ENCODE data around the gene MESD. TPM values are rescaled to one million over a fixed set of nuclear protein-coding genes. Genes with fewer than 3 reads are reported as not detected.

The MESD gene
- total and polyA plus RNA-seq, 8 donors: 24.2 to 44.1 (median 42.7) TPM

DNA sequence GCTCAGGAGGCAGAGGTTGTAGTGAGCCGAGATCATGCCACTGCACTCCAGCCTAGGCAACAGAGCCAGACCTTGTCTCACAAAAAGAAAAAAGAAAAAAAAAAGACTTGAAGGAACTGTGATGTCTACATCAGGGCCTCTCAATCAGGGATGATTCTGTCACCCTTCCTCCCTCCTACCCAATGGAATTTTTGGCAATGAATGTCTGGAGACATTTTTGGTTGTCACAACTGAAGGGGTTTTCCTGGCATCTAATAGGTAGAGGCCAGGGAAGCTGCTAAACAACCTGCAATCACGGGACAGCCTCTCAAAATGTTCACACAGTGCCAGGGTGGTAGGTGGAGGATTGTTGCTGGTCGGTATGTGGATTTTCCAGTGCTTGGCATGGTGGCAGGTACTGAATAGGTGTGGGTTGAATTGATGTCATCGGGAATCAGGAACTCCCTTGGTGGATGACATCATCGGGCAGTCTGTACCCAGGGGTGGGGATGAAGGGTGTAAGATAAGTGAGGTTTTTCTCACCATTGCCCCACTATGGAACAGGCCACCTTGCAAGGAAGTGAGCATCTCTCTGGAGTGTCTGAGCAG is 71.3 kb downstream of the MESD start:
- no peak for ATAC-seq
- Histone ChIP-seq H3K27ac (no peak overlapping the region), H3K36me3 (peaks cover 0 to 30% of the 10 kb centered on the region in 2 donors)

GRCh38 chr15:80916056-80916455 is 73.6 kb downstream of the MESD start:
- H3K36me3 ChIP-seq: peaks cover 0 to 9% of the 10 kb centered on the region in 2 donors
- H3K4me1 ChIP-seq: no peaks in the 10 kb centered on the region
- no peaks in the 10 kb centered on the region for H3K27me3 ChIP-seq
- DNase-seq (no peak), ATAC-seq (no peak)
- intact Hi-C loops (cut with DNase I): no loop called here
- H3K4me3 ChIP-seq: no peak overlapping the region
- no peaks in the 10 kb centered on the region for H3K9me3 ChIP-seq
- no peak overlapping the region for H3K27ac ChIP-seq
- TF ChIP-seq, protein P1, sequence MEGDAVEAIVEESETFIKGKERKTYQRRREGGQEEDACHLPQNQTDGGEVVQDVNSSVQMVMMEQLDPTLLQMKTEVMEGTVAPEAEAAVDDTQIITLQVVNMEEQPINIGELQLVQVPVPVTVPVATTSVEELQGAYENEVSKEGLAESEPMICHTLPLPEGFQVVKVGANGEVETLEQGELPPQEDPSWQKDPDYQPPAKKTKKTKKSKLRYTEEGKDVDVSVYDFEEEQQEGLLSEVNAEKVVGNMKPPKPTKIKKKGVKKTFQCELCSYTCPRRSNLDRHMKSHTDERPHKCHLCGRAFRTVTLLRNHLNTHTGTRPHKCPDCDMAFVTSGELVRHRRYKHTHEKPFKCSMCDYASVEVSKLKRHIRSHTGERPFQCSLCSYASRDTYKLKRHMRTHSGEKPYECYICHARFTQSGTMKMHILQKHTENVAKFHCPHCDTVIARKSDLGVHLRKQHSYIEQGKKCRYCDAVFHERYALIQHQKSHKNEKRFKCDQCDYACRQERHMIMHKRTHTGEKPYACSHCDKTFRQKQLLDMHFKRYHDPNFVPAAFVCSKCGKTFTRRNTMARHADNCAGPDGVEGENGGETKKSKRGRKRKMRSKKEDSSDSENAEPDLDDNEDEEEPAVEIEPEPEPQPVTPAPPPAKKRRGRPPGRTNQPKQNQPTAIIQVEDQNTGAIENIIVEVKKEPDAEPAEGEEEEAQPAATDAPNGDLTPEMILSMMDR (IDR thresholded peaks at IDR 0.05): no peak

More for the DNA sequence above, 71.3 kb downstream of the MESD start:
- intact Hi-C loops (cut with DNase I): no loop called here
- no peak overlapping the region for H3K4me3 ChIP-seq
- H3K9me3 ChIP-seq: no peaks in the 10 kb centered on the region
- no peaks in the 10 kb centered on the region for H3K27me3 ChIP-seq
- no peak for DNase-seq
- TF ChIP-seq, protein P1 (IDR thresholded peaks at IDR 0.05): no peak
- no peaks in the 10 kb centered on the region for H3K4me1 ChIP-seq

DNA sequence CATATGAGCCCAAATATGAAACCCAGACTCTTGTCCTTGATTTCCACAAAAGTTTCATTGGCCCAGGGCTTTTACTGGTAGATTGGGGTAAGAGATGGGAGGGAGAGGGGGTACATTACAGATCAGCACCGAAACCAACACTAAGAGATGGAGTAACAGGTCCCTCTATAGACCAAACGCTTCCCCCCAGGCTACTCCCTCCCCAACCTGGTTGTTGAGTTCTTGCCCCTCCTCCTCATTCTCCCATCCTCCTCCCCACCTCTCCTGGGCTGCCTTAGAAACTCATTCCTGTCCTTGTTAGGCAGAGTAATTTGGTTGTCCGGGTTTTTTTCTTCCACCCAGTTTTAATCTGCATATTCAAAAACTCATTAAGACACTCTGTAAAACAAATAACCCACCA is 74.1 kb downstream of the MESD start:
- no peaks in the 10 kb centered on the region for H3K27me3 ChIP-seq
- peaks cover 0 to 7% of the 10 kb centered on the region in 2 donors for H3K36me3 ChIP-seq
- no peak overlapping the region for H3K27ac ChIP-seq
- no peak overlapping the region for H3K4me3 ChIP-seq
- H3K4me1 ChIP-seq: no peaks in the 10 kb centered on the region
- intact Hi-C loops (cut with DNase I): no loop called here
- H3K9me3 ChIP-seq: no peaks in the 10 kb centered on the region
- DNase-seq (no peak), ATAC-seq (no peak)
- TF ChIP-seq, protein P1 (IDR thresholded peaks at IDR 0.05): no peak

- no peaks in the 10 kb centered on the region for H3K4me1 ChIP-seq
- intact Hi-C loops (cut with DNase I): no loop called here
Observed at GRCh38 chr15:80913541-80913940, 76.1 kb downstream of the MESD start.

GRCh38 chr15:80912673-80913072 is 76.9 kb downstream of the MESD start:
- ATAC-seq: no peak
- Histone ChIP-seq H3K4me1 (no peaks in the 10 kb centered on the region), H3K36me3 (peaks cover 0 to 29% of the 10 kb centered on the region in 2 donors), H3K27me3 (no peaks in the 10 kb centered on the region), H3K9me3 (no peaks in the 10 kb centered on the region), H3K27ac (no peak overlapping the region), H3K4me3 (no peak overlapping the region)
- DNase-seq: no peak
- intact Hi-C loops (cut with DNase I): no loop called here
- TF ChIP-seq, protein P1 (IDR thresholded peaks at IDR 0.05): no peak

More at GRCh38 chr15:80913541-80913940, 76.1 kb downstream of the MESD start:
- H3K4me3 ChIP-seq: no peak overlapping the region
- peaks cover 0 to 20% of the 10 kb centered on the region in 2 donors for H3K36me3 ChIP-seq
- H3K27me3 ChIP-seq: no peaks in the 10 kb centered on the region
- H3K27ac ChIP-seq: no peak overlapping the region
- H3K9me3 ChIP-seq: no peaks in the 10 kb centered on the region
- no peak for ATAC-seq
- TF ChIP-seq, protein P1 (IDR thresholded peaks at IDR 0.05): no peak
- no peak for DNase-seq
